K562 (cell line): ENCODE measurements around the gene SLC22A3. TPM values are rescaled to one million over a fixed set of nuclear protein-coding genes. Genes with fewer than 3 reads are reported as not detected.

Experiments used
- ETV5 ChIP-seq: sonication (generic); formaldehyde crosslinking; IDR thresholded peaks from 2 replicates; pipeline ENCODE4 v1.4.0; 2020; ENCODE audit warnings: low read depth, mild to moderate bottlenecking, missing genetic modification reagents
- JUNB ChIP-seq: fragments of 450-650 bp; formaldehyde crosslinking; conservative IDR thresholded peaks from 2 replicates; pipeline ENCODE4 v1.4.0; 2020; ENCODE audit warnings: mild to moderate bottlenecking
- KLF10 ChIP-seq: fragments of 250-450 bp; sonication (Bioruptor Pico); IDR thresholded peaks from 2 replicates; pipeline ENCODE4 v1.6.1; 2021; ENCODE audit warnings: matching md5 sums
- L3MBTL2 ChIP-seq: fragments of 450-650 bp; IDR thresholded peaks from 2 replicates; pipeline ENCODE4 v1.6.1; 2016; ENCODE audit warnings: mild to moderate bottlenecking, moderate library complexity
- polyA plus RNA-seq, 8 experiments: library from polyadenylated mRNA; depleted of rRNA in 4 of 8; stranded (reverse) in 5 of 8; unstranded in 3 of 8; fragments of >200 nt; fragmentation: Nextera tagmentation in 2 of 8; fragmentation: Illumina TruSeq in 1 of 8; extraction: Ambion mirVana in 2 of 8; extraction: Trizol in 1 of 8; gene quantifications; 2 replicates each; pipeline versions ENCODE4 v1.2.1 to v1.2.3, GENCODE V29; 2011 to 2014; ENCODE audit warnings: inconsistent platforms in 1 of 8, missing spikeins in 1 of 8
- total RNA-seq, 7 experiments: library from RNA; depleted of rRNA in 6 of 7; stranded (reverse); fragments of >200 nt in 6 of 7; fragmentation: Illumina TruSeq in 2 of 7; extraction: Trizol in 2 of 7; gene quantifications; 2 replicates each; pipeline versions ENCODE4 v1.2.1 to v1.2.3, GENCODE V29; 2011 to 2021; ENCODE audit warnings: low replicate concordance in 1 of 7
- TF ChIP-seq, protein P1 (sequence below): sonication (generic); formaldehyde crosslinking; IDR thresholded peaks from 2 replicates; pipeline ENCODE4 v1.4.0; 2020; ENCODE audit warnings: mild to moderate bottlenecking, missing genetic modification reagents
- TF ChIP-seq, protein P2 (sequence below): sonication (generic); formaldehyde crosslinking; IDR thresholded peaks from 2 replicates; pipeline ENCODE4 v1.8.0; 2022; ENCODE audit warnings: mild to moderate bottlenecking, low read depth, missing genetic modification reagents
- TF ChIP-seq, protein P3 (sequence below): fragments of 450-650 bp; IDR thresholded peaks from 2 replicates; pipeline ENCODE4 v1.6.1; 2018; ENCODE audit warnings: mild to moderate bottlenecking, low read depth; ENCODE audit not compliant: partially characterized antibody
- TF ChIP-seq, protein P4 (sequence below): fragments of 450-650 bp; IDR thresholded peaks from 2 replicates; pipeline ENCODE4 v1.6.1; 2016; ENCODE audit warnings: mild to moderate bottlenecking, moderate library complexity
- TF ChIP-seq, protein P5 (sequence below): sonication (generic); formaldehyde crosslinking; IDR thresholded peaks from 2 replicates; pipeline ENCODE4 v1.8.1; 2022; ENCODE audit warnings: missing genetic modification reagents

The SLC22A3 gene
- total and polyA plus RNA-seq, 9 of the 15 experiments (the other 6 are each of a cell fraction or from before 2014, with no cell fraction given), result not detected

DNA sequence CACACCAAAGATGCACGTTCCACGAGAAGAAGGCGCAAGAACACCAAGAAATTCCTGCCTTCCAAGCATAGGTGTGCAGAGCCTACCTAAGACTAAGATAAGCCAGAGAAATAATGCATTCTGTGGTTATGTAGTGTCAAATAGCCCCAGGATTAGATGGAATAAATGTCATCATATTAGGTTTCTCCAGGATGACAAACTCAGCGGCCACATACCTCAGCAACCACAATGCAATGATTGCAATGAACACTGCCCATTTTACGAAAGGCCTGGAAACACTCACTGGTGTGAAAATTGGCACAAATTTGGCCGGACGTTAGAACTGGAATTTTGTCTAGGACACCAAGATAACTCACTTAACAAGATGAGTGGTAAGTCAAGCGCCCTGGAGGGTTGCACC lies 129.7 kb downstream of the SLC22A3 start (continued):
- TF ChIP-seq, protein P1, sequence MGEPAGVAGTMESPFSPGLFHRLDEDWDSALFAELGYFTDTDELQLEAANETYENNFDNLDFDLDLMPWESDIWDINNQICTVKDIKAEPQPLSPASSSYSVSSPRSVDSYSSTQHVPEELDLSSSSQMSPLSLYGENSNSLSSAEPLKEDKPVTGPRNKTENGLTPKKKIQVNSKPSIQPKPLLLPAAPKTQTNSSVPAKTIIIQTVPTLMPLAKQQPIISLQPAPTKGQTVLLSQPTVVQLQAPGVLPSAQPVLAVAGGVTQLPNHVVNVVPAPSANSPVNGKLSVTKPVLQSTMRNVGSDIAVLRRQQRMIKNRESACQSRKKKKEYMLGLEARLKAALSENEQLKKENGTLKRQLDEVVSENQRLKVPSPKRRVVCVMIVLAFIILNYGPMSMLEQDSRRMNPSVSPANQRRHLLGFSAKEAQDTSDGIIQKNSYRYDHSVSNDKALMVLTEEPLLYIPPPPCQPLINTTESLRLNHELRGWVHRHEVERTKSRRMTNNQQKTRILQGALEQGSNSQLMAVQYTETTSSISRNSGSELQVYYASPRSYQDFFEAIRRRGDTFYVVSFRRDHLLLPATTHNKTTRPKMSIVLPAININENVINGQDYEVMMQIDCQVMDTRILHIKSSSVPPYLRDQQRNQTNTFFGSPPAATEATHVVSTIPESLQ (CRISPR knock-in tag), result no peak
- TF ChIP-seq JUNB (no peak), KLF10 (no peak), L3MBTL2 (no peak), ETV5 (CRISPR knock-in tag) (no peak)
- TF ChIP-seq, protein P2, sequence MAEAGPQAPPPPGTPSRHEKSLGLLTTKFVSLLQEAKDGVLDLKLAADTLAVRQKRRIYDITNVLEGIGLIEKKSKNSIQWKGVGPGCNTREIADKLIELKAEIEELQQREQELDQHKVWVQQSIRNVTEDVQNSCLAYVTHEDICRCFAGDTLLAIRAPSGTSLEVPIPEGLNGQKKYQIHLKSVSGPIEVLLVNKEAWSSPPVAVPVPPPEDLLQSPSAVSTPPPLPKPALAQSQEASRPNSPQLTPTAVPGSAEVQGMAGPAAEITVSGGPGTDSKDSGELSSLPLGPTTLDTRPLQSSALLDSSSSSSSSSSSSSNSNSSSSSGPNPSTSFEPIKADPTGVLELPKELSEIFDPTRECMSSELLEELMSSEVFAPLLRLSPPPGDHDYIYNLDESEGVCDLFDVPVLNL (CRISPR knock-in tag), result no peak
- TF ChIP-seq, protein P3, sequence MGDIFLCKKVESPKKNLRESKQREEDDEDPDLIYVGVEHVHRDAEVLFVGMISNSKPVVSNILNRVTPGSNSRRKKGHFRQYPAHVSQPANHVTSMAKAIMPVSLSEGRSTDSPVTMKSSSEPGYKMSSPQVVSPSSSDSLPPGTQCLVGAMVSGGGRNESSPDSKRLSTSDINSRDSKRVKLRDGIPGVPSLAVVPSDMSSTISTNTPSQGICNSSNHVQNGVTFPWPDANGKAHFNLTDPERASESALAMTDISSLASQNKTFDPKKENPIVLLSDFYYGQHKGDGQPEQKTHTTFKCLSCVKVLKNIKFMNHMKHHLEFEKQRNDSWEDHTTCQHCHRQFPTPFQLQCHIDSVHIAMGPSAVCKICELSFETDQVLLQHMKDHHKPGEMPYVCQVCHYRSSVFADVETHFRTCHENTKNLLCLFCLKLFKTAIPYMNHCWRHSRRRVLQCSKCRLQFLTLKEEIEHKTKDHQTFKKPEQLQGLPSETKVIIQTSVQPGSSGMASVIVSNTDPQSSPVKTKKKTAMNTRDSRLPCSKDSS, result no peak
- TF ChIP-seq, protein P4, sequence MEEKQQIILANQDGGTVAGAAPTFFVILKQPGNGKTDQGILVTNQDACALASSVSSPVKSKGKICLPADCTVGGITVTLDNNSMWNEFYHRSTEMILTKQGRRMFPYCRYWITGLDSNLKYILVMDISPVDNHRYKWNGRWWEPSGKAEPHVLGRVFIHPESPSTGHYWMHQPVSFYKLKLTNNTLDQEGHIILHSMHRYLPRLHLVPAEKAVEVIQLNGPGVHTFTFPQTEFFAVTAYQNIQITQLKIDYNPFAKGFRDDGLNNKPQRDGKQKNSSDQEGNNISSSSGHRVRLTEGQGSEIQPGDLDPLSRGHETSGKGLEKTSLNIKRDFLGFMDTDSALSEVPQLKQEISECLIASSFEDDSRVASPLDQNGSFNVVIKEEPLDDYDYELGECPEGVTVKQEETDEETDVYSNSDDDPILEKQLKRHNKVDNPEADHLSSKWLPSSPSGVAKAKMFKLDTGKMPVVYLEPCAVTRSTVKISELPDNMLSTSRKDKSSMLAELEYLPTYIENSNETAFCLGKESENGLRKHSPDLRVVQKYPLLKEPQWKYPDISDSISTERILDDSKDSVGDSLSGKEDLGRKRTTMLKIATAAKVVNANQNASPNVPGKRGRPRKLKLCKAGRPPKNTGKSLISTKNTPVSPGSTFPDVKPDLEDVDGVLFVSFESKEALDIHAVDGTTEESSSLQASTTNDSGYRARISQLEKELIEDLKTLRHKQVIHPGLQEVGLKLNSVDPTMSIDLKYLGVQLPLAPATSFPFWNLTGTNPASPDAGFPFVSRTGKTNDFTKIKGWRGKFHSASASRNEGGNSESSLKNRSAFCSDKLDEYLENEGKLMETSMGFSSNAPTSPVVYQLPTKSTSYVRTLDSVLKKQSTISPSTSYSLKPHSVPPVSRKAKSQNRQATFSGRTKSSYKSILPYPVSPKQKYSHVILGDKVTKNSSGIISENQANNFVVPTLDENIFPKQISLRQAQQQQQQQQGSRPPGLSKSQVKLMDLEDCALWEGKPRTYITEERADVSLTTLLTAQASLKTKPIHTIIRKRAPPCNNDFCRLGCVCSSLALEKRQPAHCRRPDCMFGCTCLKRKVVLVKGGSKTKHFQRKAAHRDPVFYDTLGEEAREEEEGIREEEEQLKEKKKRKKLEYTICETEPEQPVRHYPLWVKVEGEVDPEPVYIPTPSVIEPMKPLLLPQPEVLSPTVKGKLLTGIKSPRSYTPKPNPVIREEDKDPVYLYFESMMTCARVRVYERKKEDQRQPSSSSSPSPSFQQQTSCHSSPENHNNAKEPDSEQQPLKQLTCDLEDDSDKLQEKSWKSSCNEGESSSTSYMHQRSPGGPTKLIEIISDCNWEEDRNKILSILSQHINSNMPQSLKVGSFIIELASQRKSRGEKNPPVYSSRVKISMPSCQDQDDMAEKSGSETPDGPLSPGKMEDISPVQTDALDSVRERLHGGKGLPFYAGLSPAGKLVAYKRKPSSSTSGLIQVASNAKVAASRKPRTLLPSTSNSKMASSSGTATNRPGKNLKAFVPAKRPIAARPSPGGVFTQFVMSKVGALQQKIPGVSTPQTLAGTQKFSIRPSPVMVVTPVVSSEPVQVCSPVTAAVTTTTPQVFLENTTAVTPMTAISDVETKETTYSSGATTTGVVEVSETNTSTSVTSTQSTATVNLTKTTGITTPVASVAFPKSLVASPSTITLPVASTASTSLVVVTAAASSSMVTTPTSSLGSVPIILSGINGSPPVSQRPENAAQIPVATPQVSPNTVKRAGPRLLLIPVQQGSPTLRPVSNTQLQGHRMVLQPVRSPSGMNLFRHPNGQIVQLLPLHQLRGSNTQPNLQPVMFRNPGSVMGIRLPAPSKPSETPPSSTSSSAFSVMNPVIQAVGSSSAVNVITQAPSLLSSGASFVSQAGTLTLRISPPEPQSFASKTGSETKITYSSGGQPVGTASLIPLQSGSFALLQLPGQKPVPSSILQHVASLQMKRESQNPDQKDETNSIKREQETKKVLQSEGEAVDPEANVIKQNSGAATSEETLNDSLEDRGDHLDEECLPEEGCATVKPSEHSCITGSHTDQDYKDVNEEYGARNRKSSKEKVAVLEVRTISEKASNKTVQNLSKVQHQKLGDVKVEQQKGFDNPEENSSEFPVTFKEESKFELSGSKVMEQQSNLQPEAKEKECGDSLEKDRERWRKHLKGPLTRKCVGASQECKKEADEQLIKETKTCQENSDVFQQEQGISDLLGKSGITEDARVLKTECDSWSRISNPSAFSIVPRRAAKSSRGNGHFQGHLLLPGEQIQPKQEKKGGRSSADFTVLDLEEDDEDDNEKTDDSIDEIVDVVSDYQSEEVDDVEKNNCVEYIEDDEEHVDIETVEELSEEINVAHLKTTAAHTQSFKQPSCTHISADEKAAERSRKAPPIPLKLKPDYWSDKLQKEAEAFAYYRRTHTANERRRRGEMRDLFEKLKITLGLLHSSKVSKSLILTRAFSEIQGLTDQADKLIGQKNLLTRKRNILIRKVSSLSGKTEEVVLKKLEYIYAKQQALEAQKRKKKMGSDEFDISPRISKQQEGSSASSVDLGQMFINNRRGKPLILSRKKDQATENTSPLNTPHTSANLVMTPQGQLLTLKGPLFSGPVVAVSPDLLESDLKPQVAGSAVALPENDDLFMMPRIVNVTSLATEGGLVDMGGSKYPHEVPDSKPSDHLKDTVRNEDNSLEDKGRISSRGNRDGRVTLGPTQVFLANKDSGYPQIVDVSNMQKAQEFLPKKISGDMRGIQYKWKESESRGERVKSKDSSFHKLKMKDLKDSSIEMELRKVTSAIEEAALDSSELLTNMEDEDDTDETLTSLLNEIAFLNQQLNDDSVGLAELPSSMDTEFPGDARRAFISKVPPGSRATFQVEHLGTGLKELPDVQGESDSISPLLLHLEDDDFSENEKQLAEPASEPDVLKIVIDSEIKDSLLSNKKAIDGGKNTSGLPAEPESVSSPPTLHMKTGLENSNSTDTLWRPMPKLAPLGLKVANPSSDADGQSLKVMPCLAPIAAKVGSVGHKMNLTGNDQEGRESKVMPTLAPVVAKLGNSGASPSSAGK, result no peak
- TF ChIP-seq, protein P5, sequence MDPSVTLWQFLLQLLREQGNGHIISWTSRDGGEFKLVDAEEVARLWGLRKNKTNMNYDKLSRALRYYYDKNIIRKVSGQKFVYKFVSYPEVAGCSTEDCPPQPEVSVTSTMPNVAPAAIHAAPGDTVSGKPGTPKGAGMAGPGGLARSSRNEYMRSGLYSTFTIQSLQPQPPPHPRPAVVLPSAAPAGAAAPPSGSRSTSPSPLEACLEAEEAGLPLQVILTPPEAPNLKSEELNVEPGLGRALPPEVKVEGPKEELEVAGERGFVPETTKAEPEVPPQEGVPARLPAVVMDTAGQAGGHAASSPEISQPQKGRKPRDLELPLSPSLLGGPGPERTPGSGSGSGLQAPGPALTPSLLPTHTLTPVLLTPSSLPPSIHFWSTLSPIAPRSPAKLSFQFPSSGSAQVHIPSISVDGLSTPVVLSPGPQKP, result no peak
